OCI-LY3 (cell line): ENCODE measurements around the gene KLHL29.

Source experiments
- EZH2phosphoT487 ChIP-seq: fragments of 200-600 bp; shearing (Covaris generic); IDR thresholded peaks from 2 replicates; pipeline ENCODE4 v1.6.1; 2018; ENCODE audit warnings: antibody characterized with exemption, mixed run types, low read depth
- TF ChIP-seq, protein P1 (sequence below): fragments of 200-600, 300-600 bp; sonication (generic); IDR thresholded peaks from 2 replicates; pipeline ENCODE4 v1.5.1; 2014; ENCODE audit warnings: antibody characterized with exemption, low read length, low read depth

DNA sequence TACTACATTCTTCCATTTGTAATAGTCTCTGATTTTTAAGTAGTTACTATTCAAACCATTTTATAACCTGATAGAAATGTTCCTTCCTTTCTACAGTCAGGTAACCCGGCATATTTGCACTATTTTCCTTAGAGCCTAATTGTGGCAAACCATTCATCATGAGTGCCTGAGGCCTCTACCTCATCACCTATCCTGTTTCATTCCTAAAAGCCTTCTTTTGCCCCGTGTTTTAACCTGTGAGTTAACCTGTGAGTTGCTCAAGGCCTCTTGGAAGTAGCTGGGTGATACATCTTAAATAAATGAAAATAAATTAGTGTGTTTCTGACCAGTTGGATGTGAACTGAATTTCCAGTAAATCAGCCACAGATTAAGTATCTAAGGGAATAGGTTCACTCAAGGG, 6.5 kb upstream of the KLHL29 start:
- TF ChIP-seq, protein P1, sequence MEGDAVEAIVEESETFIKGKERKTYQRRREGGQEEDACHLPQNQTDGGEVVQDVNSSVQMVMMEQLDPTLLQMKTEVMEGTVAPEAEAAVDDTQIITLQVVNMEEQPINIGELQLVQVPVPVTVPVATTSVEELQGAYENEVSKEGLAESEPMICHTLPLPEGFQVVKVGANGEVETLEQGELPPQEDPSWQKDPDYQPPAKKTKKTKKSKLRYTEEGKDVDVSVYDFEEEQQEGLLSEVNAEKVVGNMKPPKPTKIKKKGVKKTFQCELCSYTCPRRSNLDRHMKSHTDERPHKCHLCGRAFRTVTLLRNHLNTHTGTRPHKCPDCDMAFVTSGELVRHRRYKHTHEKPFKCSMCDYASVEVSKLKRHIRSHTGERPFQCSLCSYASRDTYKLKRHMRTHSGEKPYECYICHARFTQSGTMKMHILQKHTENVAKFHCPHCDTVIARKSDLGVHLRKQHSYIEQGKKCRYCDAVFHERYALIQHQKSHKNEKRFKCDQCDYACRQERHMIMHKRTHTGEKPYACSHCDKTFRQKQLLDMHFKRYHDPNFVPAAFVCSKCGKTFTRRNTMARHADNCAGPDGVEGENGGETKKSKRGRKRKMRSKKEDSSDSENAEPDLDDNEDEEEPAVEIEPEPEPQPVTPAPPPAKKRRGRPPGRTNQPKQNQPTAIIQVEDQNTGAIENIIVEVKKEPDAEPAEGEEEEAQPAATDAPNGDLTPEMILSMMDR = no peak
- TF ChIP-seq EZH2phosphoT487 = no peak
